ENCODE data around the gene RAB11FIP2. TPM values are rescaled to one million over a fixed set of nuclear protein-coding genes. Genes with fewer than 3 reads are reported as not detected.

RAB11FIP2 gene
- polyA plus RNA-seq, 1 of the 3 experiments (the other 2 are of a cell fraction) = 3.0 TPM

- POLR2A ChIA-PET = no interaction called here
- Histone ChIP-seq H2AFZ (ENCODE audit: low read depth) (no peak overlapping the region), H3K4me1 (ENCODE audit: control insufficient read depth in 1 of 2, insufficient read depth in 2 of 2, low read depth in 1 of 2, low read length in 1 of 2) (no peaks in the 10 kb centered on the region), H3K4me3 (ENCODE audit: low read depth in 2 of 2, low read length in 1 of 2) (no peak overlapping the region), H4K20me1 (ENCODE audit: insufficient read depth) (no peaks in the 10 kb centered on the region), H3K27ac (ENCODE audit: low read depth in 2 of 2, low read length in 1 of 2) (no peak overlapping the region), H3K9me3 (no peaks in the 10 kb centered on the region), H3K4me2 (no peak overlapping the region), H3K36me3 (replicated peaks in 1 of 2; ENCODE audit: control insufficient read depth in 1 of 2, insufficient read depth in 2 of 2, low read length in 1 of 2) (peaks cover 0 to 13% of the 10 kb centered on the region in 2 experiments), H3K79me2 (ENCODE audit: insufficient read depth) (peaks cover 6% of the 10 kb centered on the region), H3K9ac (no peak overlapping the region), H3K27me3 (ENCODE audit: insufficient read depth) (no peaks in the 10 kb centered on the region), H3K9me2 (no peaks in the 10 kb centered on the region), H3F3A (replicated peaks; ENCODE audit: insufficient read depth) (peaks cover 6% of the 10 kb centered on the region)
- DNase-seq = no peak
- CTCF ChIA-PET = interaction anchor here (1.3 kb wide), 1 partner anchor 215 kb away, joined by 4 read pairs; no protein-coding TSS in a partner anchor
- no peak for TF ChIP-seq GATA2 (CRISPR knock-in tag; IDR thresholded peaks at IDR 0.05)
- TF ChIP-seq FOXJ3 (CRISPR knock-in tag; IDR thresholded peaks at IDR 0.05) = no peak
- TF ChIP-seq TEAD4 (IDR thresholded peaks at IDR 0.05; ENCODE audit: borderline replicate concordance, insufficient read depth) = no peak
- TF ChIP-seq POLR2AphosphoS5 (IDR thresholded peaks at IDR 0.05; ENCODE audit: low read depth, low read length) = no peak
- TF ChIP-seq CHD2 (IDR thresholded peaks at IDR 0.05; ENCODE audit: low read length, partially characterized antibody) = no peak
- TF ChIP-seq FOXM1 (IDR thresholded peaks at IDR 0.05; ENCODE audit: low read depth) = no peak
- TF ChIP-seq GABPA (IDR thresholded peaks at IDR 0.05; ENCODE audit: low read depth) = no peak
- no peak for TF ChIP-seq RFX5 (IDR thresholded peaks at IDR 0.05; ENCODE audit: low read length)
- no peak for TF ChIP-seq TAF1 (IDR thresholded peaks at IDR 0.05; ENCODE audit: borderline replicate concordance, low read depth, low read length)
- no peak for TF ChIP-seq MXI1 (IDR thresholded peaks at IDR 0.05; ENCODE audit: low read depth, low read length)
- TF ChIP-seq SMC3 (IDR thresholded peaks at IDR 0.05; ENCODE audit: low read depth, low read length) = no peak
- TF ChIP-seq JUND (IDR thresholded peaks at IDR 0.05) = no peak
- no peak for TF ChIP-seq RXRA (IDR thresholded peaks at IDR 0.05; ENCODE audit: borderline replicate concordance, low read depth)
- TF ChIP-seq USF1 (IDR thresholded peaks at IDR 0.05; ENCODE audit: borderline replicate concordance, low read depth) = no peak
- no peak for TF ChIP-seq ZBTB33 (IDR thresholded peaks at IDR 0.05; ENCODE audit: borderline replicate concordance, low read depth)
- no peak for TF ChIP-seq SIN3A (IDR thresholded peaks at IDR 0.05; ENCODE audit: borderline replicate concordance, low read depth, low read length)
- WGBS (ENCODE audit: low lambda C conversion rate) = 100% methylated on average over 2 of the region's 2 CpGs
Observed at GRCh38 chr10:118027397-118027796, 19.3 kb downstream of the RAB11FIP2 start.

GRCh38 chr10:118026936-118027335 is 19.8 kb downstream of the RAB11FIP2 start:
- POLR2A ChIA-PET = no interaction called here
- CTCF ChIA-PET = no interaction called here
- TF ChIP-seq RFX5 (IDR thresholded peaks at IDR 0.05; ENCODE audit: low read length) (no peak), IRF3 (IDR thresholded peaks at IDR 0.05; ENCODE audit: low read depth, low read length) (no peak), SMC3 (IDR thresholded peaks at IDR 0.05; ENCODE audit: low read depth, low read length) (no peak), TCF12 (IDR thresholded peaks at IDR 0.05) (no peak), EP300 (IDR thresholded peaks at IDR 0.05; ENCODE audit: borderline replicate concordance in 1 of 2, low read depth in 1 of 2, low read length in 1 of 2) (no peak), CTCF (IDR thresholded peaks at IDR 0.05) (no peak), FOSL2 (IDR thresholded peaks at IDR 0.05; ENCODE audit: borderline replicate concordance, low read depth) (no peak)

More at GRCh38 chr10:118026936-118027335, 19.8 kb downstream of the RAB11FIP2 start:
- H3K27me3 ChIP-seq (ENCODE audit: insufficient read depth) = no peaks in the 10 kb centered on the region
- H2AFZ ChIP-seq (ENCODE audit: low read depth) = no peak overlapping the region
- H3K9me3 ChIP-seq = no peaks in the 10 kb centered on the region
- no peaks in the 10 kb centered on the region for H3K9me2 ChIP-seq
- no peaks in the 10 kb centered on the region for H4K20me1 ChIP-seq (ENCODE audit: insufficient read depth)
- no peak for DNase-seq
- no peak overlapping the region for H3K4me2 ChIP-seq
- H3K9ac ChIP-seq = no peak overlapping the region
- H3K36me3 ChIP-seq (replicated peaks in 1 of 2; ENCODE audit: control insufficient read depth in 1 of 2, insufficient read depth in 2 of 2, low read length in 1 of 2) = peaks cover 0 to 14% of the 10 kb centered on the region in 2 experiments
- no peak overlapping the region for H3K4me3 ChIP-seq (ENCODE audit: low read depth in 2 of 2, low read length in 1 of 2)
- peaks cover 6% of the 10 kb centered on the region for H3K79me2 ChIP-seq (ENCODE audit: insufficient read depth)
- H3K4me1 ChIP-seq (ENCODE audit: control insufficient read depth in 1 of 2, insufficient read depth in 2 of 2, low read depth in 1 of 2, low read length in 1 of 2) = no peaks in the 10 kb centered on the region
- no peak overlapping the region for H3K27ac ChIP-seq (ENCODE audit: low read depth in 2 of 2, low read length in 1 of 2)
- WGBS (ENCODE audit: low lambda C conversion rate) = 98% methylated on average over 4 of the region's 4 CpGs
- H3F3A ChIP-seq (replicated peaks; ENCODE audit: insufficient read depth) = peaks cover 6% of the 10 kb centered on the region
